GM21723 (cell line): ENCODE data around the gene GPC1.

Experiments used
- ATAC-seq: cut with Tn5 transposase; IDR thresholded peaks from one replicate; pipeline ENCODE4 v1.9.1; 2021; ENCODE audit warnings: mild to moderate bottlenecking, moderate library complexity; ENCODE audit not compliant: unreplicated experiment

GPC1 gene

DNA sequence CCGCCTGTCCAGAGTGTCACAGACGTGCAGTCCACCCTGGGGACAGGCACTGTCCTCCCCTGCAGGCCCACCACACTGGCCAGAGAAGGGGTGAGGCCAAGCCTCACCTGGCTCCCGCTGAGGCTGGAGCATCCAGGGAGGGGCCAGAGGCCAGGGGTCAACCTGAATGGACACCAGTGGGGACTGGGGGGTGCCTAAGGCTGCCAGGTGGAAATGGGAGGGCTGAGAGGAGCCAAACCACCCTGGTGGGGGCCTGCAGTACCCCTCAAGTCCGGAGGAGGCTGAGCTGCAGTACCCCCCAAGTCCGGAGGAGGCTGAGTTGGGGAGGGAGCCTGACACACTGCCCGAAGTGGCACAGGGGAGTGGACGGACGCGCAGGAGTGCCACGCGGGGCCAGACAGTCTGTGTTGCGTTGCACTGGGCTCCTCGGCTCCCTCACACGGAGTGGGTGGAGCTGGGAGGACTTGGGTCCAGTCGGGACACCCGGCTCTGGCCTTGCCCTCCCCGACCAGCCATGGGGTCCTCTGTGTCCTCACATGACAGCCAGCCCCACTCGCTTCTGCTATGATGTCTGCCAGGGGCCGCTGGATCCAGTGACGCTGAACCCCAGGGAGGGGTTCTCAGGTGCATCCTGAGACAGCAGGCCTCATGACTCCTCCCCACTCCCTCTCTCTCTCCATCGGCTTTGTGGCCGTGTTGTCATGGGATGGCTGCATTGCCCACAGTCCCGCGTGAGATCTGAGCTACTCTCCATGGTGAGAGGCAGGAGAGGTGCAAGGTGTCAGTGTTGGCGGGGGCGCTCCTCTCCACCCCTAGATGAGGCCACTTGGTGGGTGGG lies 22.3 kb upstream of the GPC1 start:
- ATAC-seq, result no peak

DNA sequence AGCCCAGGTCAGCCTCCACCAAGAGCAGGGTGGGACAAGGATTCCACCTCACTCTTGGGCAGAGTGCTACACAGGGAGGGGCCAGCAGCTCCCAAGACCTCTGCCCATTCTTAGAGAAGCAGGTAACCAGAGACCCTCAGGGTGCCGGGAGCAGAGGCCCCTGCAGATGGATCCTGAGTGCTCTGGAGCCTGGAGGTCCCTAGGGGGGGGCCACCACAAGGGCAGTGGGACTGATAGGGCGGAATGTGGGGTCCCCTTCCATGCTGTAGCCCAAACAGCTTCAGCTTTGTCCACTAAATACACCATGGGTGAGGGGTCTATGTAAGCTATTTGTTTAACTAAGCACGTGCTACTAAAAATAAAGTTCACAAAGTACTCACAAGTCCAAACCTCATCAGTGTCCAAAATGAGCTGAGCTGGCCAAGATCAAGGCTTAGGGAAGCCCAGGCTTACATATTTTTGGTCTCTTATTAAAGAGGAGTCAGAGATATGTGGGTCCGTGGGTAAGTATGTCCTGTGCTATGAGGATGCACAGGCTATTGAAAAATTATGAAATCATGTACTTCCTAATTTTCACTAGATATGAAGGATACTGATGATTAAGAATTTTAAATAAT lies 21.5 kb upstream of the GPC1 start:
- no peak for ATAC-seq

DNA sequence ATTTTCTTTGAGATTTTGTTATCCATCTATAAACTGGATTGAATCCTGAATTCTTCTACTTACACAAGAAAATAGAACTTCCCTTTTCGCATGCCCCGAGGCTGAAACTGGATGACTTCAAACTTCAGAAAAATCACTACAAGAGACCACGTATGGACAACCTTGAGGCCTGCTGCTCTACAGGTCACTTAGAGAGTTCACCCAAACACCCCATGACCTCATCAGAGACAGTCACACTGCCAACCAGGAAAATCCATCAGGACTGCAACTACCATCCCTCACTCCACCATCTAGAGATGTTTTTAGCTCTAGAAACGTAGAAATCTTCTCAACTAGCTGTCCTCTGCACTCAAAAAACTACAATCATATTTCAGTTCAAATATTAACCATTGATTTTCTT lies 18.6 kb upstream of the GPC1 start:
- ATAC-seq, result no peak

DNA sequence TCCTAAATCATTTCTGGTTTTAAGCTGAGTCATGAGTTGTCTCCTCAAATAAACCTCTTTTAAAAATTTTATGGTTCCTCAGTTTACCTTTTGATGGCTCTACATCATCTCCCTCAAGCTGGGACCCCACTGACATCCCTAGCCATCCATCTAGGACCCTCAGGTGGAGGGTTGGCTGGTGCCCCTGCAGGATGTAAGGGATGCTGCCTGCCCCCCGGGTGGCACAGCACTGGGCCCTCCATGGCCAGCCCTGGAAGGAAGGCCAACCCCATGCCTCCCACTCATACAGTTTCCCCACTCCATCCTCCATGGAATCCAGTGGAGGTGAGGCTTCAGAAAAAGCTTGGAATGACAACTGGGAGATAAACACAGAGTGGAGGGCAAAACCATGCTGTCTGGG lies 17.2 kb upstream of the GPC1 start:
- ATAC-seq, result no peak

DNA sequence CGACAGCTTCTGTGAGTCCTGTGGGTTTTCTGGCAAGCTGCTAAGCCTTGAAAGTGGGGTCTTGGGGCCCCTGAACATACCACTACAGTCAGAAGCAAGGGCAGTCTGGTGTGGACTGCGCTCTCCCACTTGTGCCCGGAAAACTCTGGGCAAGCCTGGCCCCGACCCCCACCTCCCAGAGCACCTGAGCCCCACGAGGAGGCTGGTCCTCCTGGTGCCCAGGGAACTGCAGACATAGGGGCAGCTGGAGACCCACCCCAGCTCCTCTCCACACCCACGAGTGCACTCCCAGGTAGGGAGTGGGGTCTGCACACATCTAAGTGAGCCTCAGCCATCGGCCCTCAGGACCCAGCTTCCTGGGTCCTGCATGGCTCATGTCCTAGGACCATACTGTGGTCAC lies 16.2 kb upstream of the GPC1 start:
- ATAC-seq, result no peak

DNA sequence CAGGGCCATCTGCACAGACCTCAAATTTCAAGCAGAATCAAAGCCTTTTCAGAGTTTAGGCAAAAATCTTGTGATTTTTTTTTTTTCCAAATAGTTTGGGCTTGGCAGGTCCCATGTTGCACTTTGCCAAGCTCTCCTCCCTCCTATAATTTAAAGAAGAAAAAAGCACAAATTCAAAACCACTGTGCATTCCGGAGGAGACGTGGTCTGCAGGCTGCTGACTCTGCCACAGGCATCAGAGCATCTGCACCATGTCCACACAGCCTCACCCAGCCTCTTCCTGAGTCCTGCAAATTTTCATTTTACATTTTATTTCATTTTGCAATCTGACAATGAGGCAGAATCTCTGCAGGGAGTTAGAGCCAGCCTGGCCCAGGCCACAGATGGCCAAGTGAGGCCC lies 15.7 kb upstream of the GPC1 start:
- no peak for ATAC-seq

DNA sequence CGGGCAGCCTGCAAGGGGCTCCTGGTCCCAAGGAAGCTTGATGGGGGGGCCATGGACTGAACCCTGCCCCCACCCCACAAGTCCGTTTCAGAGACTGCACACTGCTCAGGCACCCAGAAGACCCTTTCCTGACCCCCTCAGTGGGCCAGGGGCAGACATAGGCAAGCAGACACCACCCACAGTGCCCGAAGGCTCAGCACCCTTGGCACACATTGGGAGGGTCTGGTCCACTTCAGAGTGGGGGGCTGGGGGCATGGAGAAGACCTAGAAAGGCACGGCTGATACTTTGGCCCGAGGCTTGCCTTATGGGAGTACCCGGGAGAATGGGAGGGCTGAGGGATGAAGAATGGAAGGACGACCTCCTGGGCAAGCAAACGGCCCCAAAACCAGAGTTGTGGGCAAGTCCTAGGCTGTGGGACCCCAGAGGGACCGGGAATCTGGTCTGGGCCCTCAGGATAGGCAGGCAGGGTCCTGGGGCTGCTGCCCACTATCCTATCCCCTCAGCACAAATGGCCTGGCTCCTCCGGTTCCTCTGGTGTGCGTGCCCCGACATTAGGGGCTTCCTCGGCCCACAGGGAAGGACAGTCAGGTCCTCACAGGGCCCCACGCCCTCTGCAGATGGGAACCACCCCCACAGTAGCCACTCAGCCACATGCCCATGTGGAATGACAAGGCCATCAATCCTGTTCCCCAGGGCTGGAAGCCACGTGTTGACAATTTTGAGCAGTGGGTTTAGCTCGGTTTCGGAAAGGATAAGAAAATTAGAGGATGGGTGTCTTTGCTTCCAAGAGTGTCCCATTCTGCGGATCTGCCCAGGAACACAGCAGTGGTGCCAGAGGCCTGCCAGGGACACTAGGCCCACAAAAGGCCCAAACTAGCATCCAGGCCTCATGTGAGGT lies 15.0 kb upstream of the GPC1 start:
- ATAC-seq, result no peak

DNA sequence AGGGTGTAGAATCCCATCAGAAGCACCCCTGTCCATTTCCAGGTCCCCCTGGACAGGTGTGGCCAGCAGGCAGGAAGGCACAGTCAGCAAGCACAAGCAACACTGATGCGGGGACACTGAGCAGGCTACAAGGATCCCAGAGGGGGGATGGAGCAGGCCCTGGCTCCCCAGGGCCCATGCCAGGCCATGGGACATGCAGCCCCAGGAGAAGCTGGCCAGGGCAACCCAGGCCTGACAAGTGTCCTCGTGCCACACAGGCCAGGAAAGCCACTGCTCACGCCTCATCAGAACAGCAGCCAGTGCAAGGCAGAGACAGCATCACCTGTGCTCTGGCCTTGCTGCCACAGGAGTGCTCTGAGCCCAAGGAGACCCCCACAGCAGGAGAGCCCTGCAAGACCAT lies 14.1 kb upstream of the GPC1 start:
- no peak for ATAC-seq

DNA sequence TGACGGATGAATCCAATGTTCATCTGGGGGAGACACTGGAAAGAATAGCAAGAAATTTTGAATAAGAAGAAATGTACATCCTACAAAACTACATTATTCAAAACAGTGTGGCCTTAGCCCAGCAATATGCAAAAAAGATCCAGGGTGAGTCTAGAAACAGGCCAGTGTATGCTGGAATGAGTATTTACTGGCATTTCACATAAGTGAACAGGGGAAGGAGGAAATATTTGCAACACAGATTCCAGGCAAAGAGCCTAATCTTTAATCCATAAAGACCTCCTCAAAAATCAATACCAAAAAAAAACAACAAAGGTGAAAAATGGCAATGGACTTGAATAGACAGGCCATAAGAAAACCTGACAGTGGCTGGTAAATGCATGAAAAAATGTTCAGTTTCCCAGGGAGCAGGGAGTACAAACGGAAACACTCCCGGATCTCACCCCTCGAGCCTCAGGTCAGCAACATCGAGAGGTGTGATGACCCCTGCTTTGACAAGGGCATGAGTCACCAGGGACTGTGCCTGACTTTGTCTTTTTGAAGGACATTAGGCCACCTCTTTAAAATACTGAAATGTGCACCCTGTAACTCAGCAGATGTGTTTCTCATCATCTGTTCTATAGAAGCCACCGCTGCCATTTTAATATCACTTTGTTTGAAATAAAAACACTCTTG lies 12.7 kb upstream of the GPC1 start:
- ATAC-seq, result no peak

DNA sequence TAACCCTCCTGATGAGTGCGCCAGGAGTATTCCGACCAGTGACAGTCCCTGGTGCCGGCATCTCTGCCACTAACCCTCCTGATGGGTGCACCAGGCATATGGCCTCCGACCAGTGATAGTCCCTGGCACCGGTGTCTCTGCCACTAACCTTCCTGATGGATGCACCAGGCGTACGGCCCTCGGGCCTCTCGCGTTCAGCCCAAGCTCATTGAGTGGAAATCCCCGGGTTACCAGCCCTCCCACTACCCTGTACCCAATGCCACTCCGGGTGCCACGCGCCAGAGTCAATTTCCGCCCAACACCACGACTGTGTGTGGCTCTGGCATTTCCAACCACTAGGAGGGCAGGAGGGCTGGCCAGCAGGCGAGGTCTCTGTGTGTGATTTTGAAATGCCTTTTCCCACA lies 11.7 kb upstream of the GPC1 start:
- no peak for ATAC-seq

DNA sequence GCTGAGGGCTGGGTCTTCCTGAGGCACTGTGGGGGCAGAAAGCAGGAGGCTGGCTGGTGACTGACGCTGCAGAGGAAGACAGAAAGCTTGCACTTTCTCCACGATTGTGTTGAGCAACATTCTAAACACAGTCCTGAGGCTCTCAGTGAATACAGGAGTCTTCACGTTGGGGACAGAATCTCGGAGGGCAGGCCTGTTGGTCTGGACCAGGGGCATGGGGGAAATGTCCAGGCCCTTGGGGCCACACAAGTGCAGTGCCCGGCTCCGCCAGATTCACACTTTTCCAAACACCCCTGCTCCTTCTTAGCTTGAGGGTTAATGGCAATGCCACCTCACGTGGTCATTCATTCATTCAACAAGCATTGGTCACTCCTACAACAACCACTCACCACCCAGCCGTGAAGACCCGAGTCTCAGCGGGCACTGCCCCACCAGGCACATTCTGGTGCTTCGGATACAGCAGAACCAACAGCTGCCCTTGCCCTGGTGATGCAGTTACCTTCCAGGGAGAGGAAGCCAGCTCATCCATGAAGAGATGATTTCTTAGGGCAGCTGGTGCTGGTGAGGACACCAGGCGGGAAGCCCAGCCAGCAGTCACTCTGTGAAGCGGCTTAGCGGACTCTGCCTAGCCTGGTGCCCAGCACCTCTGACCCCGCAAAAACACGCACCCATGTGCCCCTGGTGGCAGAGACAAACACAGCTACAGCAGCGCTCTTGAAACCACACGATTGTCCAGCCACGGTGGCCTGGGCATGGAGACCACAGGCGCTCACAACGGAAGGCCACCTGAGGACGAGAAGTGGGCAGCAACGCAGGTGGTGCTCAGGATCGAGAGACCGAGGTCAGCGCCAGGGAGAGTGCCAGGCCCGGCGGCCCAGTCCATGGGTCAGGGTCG lies 10.9 kb upstream of the GPC1 start:
- no peak for ATAC-seq

DNA sequence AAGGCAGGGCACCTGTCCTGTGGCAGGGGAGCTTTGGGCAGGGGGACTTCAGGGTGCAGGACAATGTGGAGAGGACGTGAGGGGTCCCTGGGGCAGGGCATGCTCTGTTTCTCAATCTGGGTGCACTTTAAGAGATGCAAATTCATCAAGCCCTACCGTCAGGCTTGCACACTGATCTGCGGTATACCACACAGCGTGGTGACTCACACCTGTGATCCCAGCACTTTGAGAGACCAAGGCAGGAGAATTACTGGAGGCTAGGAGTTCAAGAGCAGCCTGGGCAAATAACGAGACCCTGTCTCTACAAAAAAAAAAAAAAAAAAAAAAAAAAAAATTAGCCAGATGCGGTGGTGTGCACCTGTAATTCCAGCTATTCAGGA lies 10.2 kb upstream of the GPC1 start:
- ATAC-seq, result no peak

DNA sequence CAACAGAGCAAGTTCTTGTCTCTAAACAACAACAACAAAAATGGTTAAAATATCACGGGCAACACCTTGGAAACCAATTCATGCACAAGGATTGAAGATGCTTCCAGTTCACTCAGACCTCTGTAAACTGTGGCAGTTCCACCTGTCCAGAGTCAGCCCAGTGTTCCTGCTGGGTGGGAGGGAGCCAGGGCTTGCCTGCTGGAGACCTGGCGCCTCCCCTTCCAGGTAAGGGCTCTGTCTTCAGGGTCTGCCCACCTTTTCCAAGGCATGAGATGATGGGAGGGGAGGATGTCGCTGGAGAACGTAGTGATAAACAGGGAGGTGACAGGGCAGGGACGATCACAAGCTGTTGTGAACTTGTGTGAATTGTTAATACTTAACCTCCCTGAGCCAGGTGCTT lies 9.8 kb upstream of the GPC1 start:
- ATAC-seq, result no peak

DNA sequence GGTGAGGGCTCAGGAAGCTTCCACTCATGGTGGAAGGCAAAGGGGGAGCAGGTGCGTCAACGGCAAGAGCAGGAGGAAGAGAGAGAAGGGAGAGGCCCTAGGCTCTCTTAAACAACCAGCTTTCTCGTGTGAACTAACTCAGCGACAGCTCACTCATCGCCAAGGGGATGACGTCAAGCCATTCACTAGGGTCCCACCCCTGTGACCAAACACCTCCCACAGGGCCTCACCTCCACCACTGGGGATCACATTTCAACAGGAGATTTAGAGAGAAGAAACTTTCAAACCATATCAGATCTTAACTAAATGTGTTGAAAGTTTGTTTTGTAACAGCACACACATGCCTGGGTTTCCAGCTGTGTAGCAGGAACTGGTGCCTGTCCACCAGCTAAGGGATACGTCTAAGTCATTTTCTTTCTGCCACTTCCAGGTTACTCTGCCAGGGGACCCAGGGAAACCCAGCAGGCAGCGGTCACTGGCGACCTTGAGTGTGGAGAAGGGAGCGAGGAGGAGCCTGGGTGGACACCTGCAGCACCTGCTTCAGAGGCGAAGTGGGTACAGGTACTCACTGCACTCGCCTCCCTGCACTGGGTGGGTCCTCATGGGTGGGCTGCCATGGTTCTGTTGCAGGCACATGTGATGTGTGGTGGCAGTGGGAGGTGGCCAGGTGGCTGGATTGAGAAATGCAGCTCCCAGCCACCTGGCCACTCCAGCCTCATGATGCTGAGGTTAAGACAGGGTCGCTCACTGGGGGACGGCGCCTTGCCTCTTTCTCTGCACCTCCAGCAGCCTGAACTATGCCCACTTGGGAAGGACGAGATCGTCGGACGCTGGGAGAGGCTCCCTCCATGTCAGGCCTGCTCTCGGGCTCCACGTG lies 8.4 kb upstream of the GPC1 start:
- no peak for ATAC-seq

DNA sequence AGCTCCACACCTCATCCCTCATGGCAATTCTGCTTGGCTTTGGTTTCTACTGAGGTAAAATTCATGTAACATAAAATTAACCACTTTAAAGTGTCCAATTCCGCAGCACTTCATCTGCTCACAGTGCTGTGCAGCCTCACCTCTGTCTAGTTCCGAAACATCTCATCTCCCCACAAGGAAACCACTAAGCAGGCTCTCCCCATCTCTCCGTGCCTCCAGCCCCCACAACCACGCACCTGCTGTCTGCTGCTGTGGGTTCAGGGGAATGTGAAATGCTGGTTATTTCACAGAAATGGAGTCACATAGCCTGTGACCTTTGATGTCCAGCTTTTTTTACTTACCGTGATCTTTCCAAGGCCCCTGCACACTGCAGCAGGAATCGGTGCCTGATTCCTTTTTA lies 7.7 kb upstream of the GPC1 start:
- ATAC-seq, result no peak

DNA sequence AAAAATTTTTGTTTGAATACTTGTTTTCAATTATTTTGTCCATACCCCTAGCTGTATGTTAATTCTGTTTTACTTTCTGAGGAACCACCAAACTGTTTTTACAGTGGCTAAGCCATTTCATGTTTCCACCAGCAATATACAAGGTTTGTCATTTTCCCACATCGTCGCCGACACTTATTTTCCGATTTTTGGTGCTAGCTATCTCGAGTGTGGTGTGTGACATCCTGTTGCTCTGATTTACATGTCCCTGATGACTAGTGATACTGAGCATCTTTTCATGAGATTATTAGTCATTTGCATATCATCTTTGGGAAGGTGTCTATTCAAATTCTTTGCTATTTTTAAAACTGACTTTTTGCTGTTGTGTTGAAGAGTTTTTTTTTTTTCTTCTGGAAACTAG lies 7.2 kb upstream of the GPC1 start:
- ATAC-seq, result no peak

DNA sequence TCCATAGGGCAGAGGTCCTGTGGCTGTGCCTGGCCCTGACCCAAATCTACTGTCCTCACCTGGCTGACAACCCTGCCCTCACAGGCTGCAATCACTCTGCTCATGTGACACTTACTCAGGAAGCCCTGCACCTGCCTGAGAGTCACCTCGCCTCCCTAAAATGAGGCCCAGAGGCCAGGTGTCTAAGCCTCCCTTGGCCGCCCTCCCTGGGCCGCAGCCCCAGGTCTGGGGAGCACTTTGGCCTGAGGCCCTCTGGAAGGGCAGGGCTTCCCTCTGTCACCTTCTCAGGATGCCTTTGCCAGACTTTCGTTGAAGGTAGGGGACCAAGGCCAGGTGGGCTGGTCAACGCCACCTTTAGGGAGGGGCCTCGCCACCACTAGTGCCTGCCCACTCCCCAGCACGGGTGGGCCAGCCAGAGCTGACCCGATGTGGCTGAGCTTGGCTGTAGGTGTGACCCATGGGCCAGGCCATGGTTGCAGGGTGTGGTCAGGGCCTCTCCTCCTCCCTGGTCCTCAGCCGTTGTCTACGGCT lies 6.1 kb upstream of the GPC1 start:
- no peak for ATAC-seq

DNA sequence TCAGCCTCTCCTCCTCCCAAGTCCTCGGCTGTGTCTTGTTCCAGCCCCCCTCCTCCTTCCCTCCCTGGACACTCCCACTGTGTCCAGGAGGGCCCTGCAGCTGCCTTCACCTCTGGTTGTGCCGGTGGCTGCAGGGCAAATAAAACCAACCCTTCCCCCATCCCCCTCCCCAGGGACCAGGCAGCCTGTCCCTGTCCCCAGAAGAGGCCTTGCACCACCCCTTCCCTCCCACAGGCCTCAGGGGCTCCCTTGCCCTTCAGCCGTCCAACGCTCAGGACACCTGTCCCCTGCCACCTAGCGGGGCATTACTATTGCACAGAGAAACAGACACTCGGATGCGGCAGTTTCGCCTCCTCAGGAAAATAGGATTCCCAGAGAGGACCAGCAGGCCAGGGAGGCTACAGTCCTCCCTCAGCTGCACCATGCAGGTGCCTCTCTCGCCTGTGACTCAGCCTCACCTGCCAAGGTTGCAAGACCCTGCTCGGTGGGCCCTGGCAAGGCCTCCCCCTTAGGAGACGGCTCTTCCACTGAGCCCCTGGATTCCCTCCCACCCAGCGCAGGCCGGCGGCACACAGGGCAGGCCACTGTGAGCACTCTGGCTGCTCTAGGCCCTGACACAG lies 5.5 kb upstream of the GPC1 start:
- no peak for ATAC-seq

DNA sequence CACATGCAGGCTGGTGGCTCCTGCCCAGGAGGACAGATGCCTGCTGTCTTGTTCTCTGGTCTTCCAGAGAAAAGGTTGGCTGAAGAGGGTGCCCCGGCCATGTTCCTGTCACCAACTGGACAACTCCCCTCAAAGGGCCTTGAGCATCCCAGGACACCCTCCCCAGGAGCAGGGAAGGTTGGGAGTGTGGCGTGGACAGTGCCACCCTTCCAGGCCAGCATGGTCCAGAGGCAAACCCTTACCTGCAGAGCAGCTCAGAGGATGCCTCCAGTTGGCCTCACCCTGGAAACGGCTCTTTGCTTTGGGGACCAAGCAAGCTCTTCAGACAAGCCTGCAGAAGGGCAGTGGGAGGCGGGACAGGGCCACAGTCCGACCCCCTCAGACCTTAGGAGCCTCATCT lies 4.9 kb upstream of the GPC1 start:
- ATAC-seq, result no peak
